ENCODE measurements around the gene PIP4K2A.

PIP4K2A gene

DNA sequence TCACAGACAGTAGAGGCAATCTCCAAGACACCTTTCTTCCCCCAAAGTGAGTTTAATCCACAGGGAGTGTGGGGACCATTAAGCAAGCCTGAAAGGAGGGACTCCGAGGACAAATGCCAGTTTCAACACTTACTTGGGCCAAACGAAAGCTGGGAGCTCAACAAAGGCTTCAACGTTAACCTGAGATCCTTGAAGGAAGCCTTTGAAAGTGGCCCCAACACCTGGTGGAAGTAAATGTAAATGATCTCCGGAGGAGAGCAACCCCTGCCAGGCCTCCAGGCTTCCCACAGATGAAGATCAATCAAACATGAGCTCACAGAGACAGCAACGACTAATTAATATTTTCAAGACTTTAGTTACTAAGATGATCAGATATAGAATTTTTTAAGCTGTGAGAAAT lies 103.8 kb downstream of the PIP4K2A start:
- Histone ChIP-seq H3K4me2 (ENCODE audit: low read depth, low read length, poor library complexity, severe bottlenecking) (no peak overlapping the region), H3K9ac (ENCODE audit: low read length) (no peak overlapping the region), H3F3A (ENCODE audit: insufficient read depth) (peaks cover 2% of the 10 kb centered on the region; the same call in 1 of the 2 replicates), H3K27me3 (ENCODE audit: low read length) (no peaks in the 10 kb centered on the region), H3K27ac (ENCODE audit: low read depth, low read length) (no peak overlapping the region), H3K36me3 (ENCODE audit: low read length) (no peaks in the 10 kb centered on the region), H2AFZ (ENCODE audit: low read depth, low read length, severe bottlenecking) (no peak overlapping the region), H3K79me2 (ENCODE audit: insufficient read depth, low read length) (peaks cover 15% of the 10 kb centered on the region), H4K20me1 (ENCODE audit: low read depth, low read length) (peaks cover 3% of the 10 kb centered on the region; the same call in 1 of the 2 replicates), H3K9me2 (replicated peaks; ENCODE audit: insufficient read depth, low read length) (no peaks in the 10 kb centered on the region), H3K4me3 (ENCODE audit: insufficient read depth, low read length, poor library complexity, severe bottlenecking) (no peak overlapping the region), H3K9me3 (ENCODE audit: insufficient read depth, low read length) (no peaks in the 10 kb centered on the region)
- TF ChIP-seq, protein P1, sequence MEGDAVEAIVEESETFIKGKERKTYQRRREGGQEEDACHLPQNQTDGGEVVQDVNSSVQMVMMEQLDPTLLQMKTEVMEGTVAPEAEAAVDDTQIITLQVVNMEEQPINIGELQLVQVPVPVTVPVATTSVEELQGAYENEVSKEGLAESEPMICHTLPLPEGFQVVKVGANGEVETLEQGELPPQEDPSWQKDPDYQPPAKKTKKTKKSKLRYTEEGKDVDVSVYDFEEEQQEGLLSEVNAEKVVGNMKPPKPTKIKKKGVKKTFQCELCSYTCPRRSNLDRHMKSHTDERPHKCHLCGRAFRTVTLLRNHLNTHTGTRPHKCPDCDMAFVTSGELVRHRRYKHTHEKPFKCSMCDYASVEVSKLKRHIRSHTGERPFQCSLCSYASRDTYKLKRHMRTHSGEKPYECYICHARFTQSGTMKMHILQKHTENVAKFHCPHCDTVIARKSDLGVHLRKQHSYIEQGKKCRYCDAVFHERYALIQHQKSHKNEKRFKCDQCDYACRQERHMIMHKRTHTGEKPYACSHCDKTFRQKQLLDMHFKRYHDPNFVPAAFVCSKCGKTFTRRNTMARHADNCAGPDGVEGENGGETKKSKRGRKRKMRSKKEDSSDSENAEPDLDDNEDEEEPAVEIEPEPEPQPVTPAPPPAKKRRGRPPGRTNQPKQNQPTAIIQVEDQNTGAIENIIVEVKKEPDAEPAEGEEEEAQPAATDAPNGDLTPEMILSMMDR (IDR thresholded peaks at IDR 0.05; ENCODE audit: insufficient read depth, low read length, poor library complexity, severe bottlenecking), result no peak
- no peak for TF ChIP-seq EZH2phosphoT487 (conservative IDR thresholded peaks at IDR 0.05; ENCODE audit: low read length)

- H3F3A ChIP-seq (ENCODE audit: insufficient read depth), result peaks cover 6% of the 10 kb centered on the region; the same call in 1 of the 2 replicates
- no peak overlapping the region for H3K27ac ChIP-seq (ENCODE audit: low read depth, low read length)
- TF ChIP-seq EZH2phosphoT487 (conservative IDR thresholded peaks at IDR 0.05; ENCODE audit: low read length), result no peak
- TF ChIP-seq, protein P1 (IDR thresholded peaks at IDR 0.05; ENCODE audit: insufficient read depth, low read length, poor library complexity, severe bottlenecking), result no peak
- H3K4me2 ChIP-seq (ENCODE audit: low read depth, low read length, poor library complexity, severe bottlenecking), result no peak overlapping the region
- H3K9me3 ChIP-seq (ENCODE audit: insufficient read depth, low read length), result no peaks in the 10 kb centered on the region
- no peak overlapping the region for H3K4me3 ChIP-seq (ENCODE audit: insufficient read depth, low read length, poor library complexity, severe bottlenecking)
- peaks cover 3% of the 10 kb centered on the region; the same call in 1 of the 2 replicates for H4K20me1 ChIP-seq (ENCODE audit: low read depth, low read length)
- H2AFZ ChIP-seq (ENCODE audit: low read depth, low read length, severe bottlenecking), result no peak overlapping the region
- no peaks in the 10 kb centered on the region for H3K9me2 ChIP-seq (replicated peaks; ENCODE audit: insufficient read depth, low read length)
- no peak overlapping the region for H3K9ac ChIP-seq (ENCODE audit: low read length)
- H3K36me3 ChIP-seq (ENCODE audit: low read length), result no peaks in the 10 kb centered on the region
- no peaks in the 10 kb centered on the region for H3K27me3 ChIP-seq (ENCODE audit: low read length)
- peaks cover 8% of the 10 kb centered on the region; the same call in 1 of the 2 replicates for H3K79me2 ChIP-seq (ENCODE audit: insufficient read depth, low read length)
Measured at GRCh38 chr10:22609719-22610465, 104.5 kb downstream of the PIP4K2A start.

DNA sequence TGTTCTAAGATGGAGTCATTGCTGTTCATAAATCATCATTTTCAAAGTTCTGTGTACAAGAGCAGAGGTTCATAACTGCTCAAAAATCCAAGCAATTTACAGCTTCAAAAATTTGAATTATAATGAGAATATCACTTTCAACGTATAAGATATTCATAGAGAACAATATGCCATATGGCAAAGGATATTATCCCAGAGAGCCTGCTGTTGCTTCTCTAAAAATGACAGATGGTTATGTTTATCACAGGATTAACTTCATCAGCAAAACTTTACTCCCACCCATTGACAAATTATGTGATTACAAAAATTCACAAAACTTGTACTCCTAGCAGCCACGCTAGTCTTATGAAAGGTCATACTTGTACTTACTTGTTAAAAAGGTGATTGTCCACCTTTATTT lies 105.1 kb downstream of the PIP4K2A start:
- no peak overlapping the region for H2AFZ ChIP-seq (ENCODE audit: low read depth, low read length, severe bottlenecking)
- no peaks in the 10 kb centered on the region for H3K9me2 ChIP-seq (replicated peaks; ENCODE audit: insufficient read depth, low read length)
- TF ChIP-seq EZH2phosphoT487 (conservative IDR thresholded peaks at IDR 0.05; ENCODE audit: low read length), result no peak
- TF ChIP-seq, protein P1 (IDR thresholded peaks at IDR 0.05; ENCODE audit: insufficient read depth, low read length, poor library complexity, severe bottlenecking), result no peak
- no peaks in the 10 kb centered on the region for H3K36me3 ChIP-seq (ENCODE audit: low read length)
- H4K20me1 ChIP-seq (ENCODE audit: low read depth, low read length), result no peaks in the 10 kb centered on the region
- peaks cover 6% of the 10 kb centered on the region; the same call in 1 of the 2 replicates for H3K79me2 ChIP-seq (ENCODE audit: insufficient read depth, low read length)
- no peak overlapping the region for H3K27ac ChIP-seq (ENCODE audit: low read depth, low read length)
- peaks cover 6% of the 10 kb centered on the region; the same call in 1 of the 2 replicates for H3F3A ChIP-seq (ENCODE audit: insufficient read depth)
- no peaks in the 10 kb centered on the region for H3K9me3 ChIP-seq (ENCODE audit: insufficient read depth, low read length)
- no peak overlapping the region for H3K4me3 ChIP-seq (ENCODE audit: insufficient read depth, low read length, poor library complexity, severe bottlenecking)
- H3K9ac ChIP-seq (ENCODE audit: low read length), result no peak overlapping the region
- no peak overlapping the region for H3K4me2 ChIP-seq (ENCODE audit: low read depth, low read length, poor library complexity, severe bottlenecking)
- no peaks in the 10 kb centered on the region for H3K27me3 ChIP-seq (ENCODE audit: low read length)
